Sigmoid colon (tissue), 7 donors: ENCODE measurements around the gene CDC14A. TPM values are rescaled to one million over a fixed set of nuclear protein-coding genes. Genes with fewer than 3 reads are reported as not detected.

ENCODE experiments used
- DNase-seq: peaks from one replicate; pipeline ENCODE4 v3.0.0-alpha.2; 2019
- H3K27ac ChIP-seq, 4 donors: fragments of 200-600 bp; sonication (generic); one replicate each; pipeline ENCODE4 v1.5.1; 2016 to 2019; ENCODE audit warnings: mild to moderate bottlenecking in 1 of 4
- H3K27me3 ChIP-seq, 3 donors: fragments of 200-600 bp; sonication (generic); one replicate each; pipeline ENCODE4 v1.5.1; 2019; ENCODE audit warnings: mild to moderate bottlenecking in 1 of 3
- H3K36me3 ChIP-seq, 4 donors: fragments of 200-600 bp; sonication (generic); one replicate each; pipeline ENCODE4 v1.5.1; 2016 to 2019
- H3K4me1 ChIP-seq, 4 donors: fragments of 200-600 bp; sonication (generic); one replicate each; pipeline ENCODE4 v1.5.1; 2017 to 2019
- H3K4me3 ChIP-seq, 4 donors: fragments of 200-600 bp; sonication (generic); one replicate each; pipeline ENCODE4 v1.5.1; 2017 to 2019; ENCODE audit warnings: mild to moderate bottlenecking in 2 of 4, moderate library complexity in 1 of 4
- H3K9me3 ChIP-seq, 4 donors: fragments of 200-600 bp in 3 of 4; sonication (generic) in 3 of 4; one replicate each; pipeline versions ENCODE4 v1.5.1 to v1.6.1; 2013 to 2019
- CTCF ChIP-seq, 4 experiments: fragments of 450-650 bp in 3 of 4; fragments of 200-600 bp in 1 of 4; IDR thresholded peaks; one replicate each; pipeline ENCODE4 v1.5.1; 2016 to 2019; ENCODE audit warnings: antibody characterized with exemption in 4 of 4, mild to moderate bottlenecking in 3 of 4, moderate library complexity in 2 of 4
- EP300 ChIP-seq, 4 donors: sonication (generic); formaldehyde crosslinking; IDR thresholded peaks; one replicate each; pipeline ENCODE4 v1.6.1; 2017; ENCODE audit warnings: antibody characterized with exemption in 4 of 4
- POLR2A ChIP-seq, 2 donors: fragments of 450-650 bp; IDR thresholded peaks; one replicate each; pipeline ENCODE4 v1.6.1; 2016; ENCODE audit warnings: antibody characterized with exemption in 2 of 2, mild to moderate bottlenecking in 2 of 2, moderate library complexity in 2 of 2
- POLR2AphosphoS5 ChIP-seq, 4 donors: sonication (generic); formaldehyde crosslinking; IDR thresholded peaks; one replicate each; pipeline ENCODE4 v1.6.1; 2017; ENCODE audit warnings: antibody characterized with exemption in 4 of 4
- WGBS, 2 donors: extraction: QIAGEN DNeasy Blood & Tissue Kit; methylation state at CpG; one replicate each; pipeline ENCODE4 v1.1.7; 2013; 5-methylcytosine and 5-hydroxymethylcytosine counted together
- intact Hi-C: fragments of 100-400 bp; cut with DNase I; formaldehyde crosslinking; loops from one replicate; pipeline ENCODE4 v1.15.1; 2023
- polyA plus RNA-seq, 3 donors: library from polyadenylated mRNA; stranded (reverse); fragments of 200-250 nt; gene quantifications; one replicate each; pipeline ENCODE4 v1.2.3, GENCODE V29; 2013
- total RNA-seq, 4 donors: library from RNA; depleted of rRNA; stranded (reverse); fragments of >200 nt; gene quantifications; one replicate each; pipeline ENCODE4 v1.1.0, GENCODE V29; 2016
- donor health status: healthy with polysubstance abuse.
- donor health status: Bipolar disorder and iron deficiency.
- donor health status: healthy.

The CDC14A gene
- total and polyA plus RNA-seq, 7 donors, result 4.6 to 22.7 (median 11.8) TPM

- no peaks in the 10 kb centered on the region for H3K9me3 ChIP-seq
- no peak for DNase-seq
- H3K27ac ChIP-seq, result no peak overlapping the region
- intact Hi-C loops, result no loop called here
- H3K4me1 ChIP-seq, result no peaks in the 10 kb centered on the region
- H3K4me3 ChIP-seq, result no peak overlapping the region
- TF ChIP-seq POLR2A (IDR thresholded peaks at IDR 0.05) (no peak), EP300 (IDR thresholded peaks at IDR 0.05) (no peak)
- WGBS, 2 donors, result 9 to 44% methylated on average over 1 of the region's 1 CpG
- no peaks in the 10 kb centered on the region for H3K27me3 ChIP-seq
- H3K36me3 ChIP-seq, result no peaks in the 10 kb centered on the region
Measured at GRCh38 chr1:100452641-100453040, 100.3 kb downstream of the CDC14A start.

GRCh38 chr1:100455478-100456072 lies 103.3 kb downstream of the CDC14A start:
- Histone ChIP-seq H3K4me1 (peaks cover 0 to 13% (median 8%) of the 10 kb centered on the region in 4 donors), H3K9me3 (no peaks in the 10 kb centered on the region), H3K27ac (no peak overlapping the region), H3K27me3 (no peaks in the 10 kb centered on the region), H3K4me3 (no peak overlapping the region), H3K36me3 (no peaks in the 10 kb centered on the region)
- TF ChIP-seq POLR2A (IDR thresholded peaks at IDR 0.05) (no peak), CTCF (IDR thresholded peaks at IDR 0.05) (peak in 3 of 4 experiments; percentile 25 to 52 (median 25))
- intact Hi-C loops, result loop anchor here (2.0 to 5.0 kb wide), 4 partner anchors 103 to 411 kb away; partner anchors contain the start of genes CDC14A, DBT, SASS6 and TRMT13
- no peak for DNase-seq

- H3K27ac ChIP-seq, result no peak overlapping the region
- WGBS, 2 donors, result 96 to 97% methylated on average over 2 of the region's 2 CpGs
Measured at GRCh38 chr1:100456880-100457279, 104.6 kb downstream of the CDC14A start.

GRCh38 chr1:100457683-100458082 lies 105.4 kb downstream of the CDC14A start:
- Histone ChIP-seq H3K9me3 (no peaks in the 10 kb centered on the region), H3K27me3 (no peaks in the 10 kb centered on the region), H3K36me3 (no peaks in the 10 kb centered on the region), H3K4me3 (no peak overlapping the region), H3K27ac (no peak overlapping the region), H3K4me1 (peaks cover 0 to 13% (median 8%) of the 10 kb centered on the region in 4 donors)
- TF ChIP-seq CTCF (IDR thresholded peaks at IDR 0.05) (no peak), EP300 (IDR thresholded peaks at IDR 0.05) (no peak), POLR2A (IDR thresholded peaks at IDR 0.05) (no peak), POLR2AphosphoS5 (IDR thresholded peaks at IDR 0.05) (no peak)
- WGBS, 2 donors, result 94 to 95% methylated on average over 2 of the region's 2 CpGs
- intact Hi-C loops, result loop anchor here (5.0 kb wide), 3 partner anchors 105 to 325 kb away; partner anchors contain the start of genes CDC14A, DBT, SASS6 and TRMT13
- DNase-seq, result no peak

More at GRCh38 chr1:100456880-100457279, 104.6 kb downstream of the CDC14A start:
- no peaks in the 10 kb centered on the region for H3K27me3 ChIP-seq
- intact Hi-C loops, result loop anchor here (5.0 kb wide), 3 partner anchors 105 to 325 kb away; partner anchors contain the start of genes CDC14A, DBT, SASS6 and TRMT13
- TF ChIP-seq POLR2A (IDR thresholded peaks at IDR 0.05) (no peak), POLR2AphosphoS5 (IDR thresholded peaks at IDR 0.05) (no peak), CTCF (IDR thresholded peaks at IDR 0.05) (no peak), EP300 (IDR thresholded peaks at IDR 0.05) (no peak)
- DNase-seq, result no peak
- H3K9me3 ChIP-seq, result no peaks in the 10 kb centered on the region
- peaks cover 0 to 13% (median 8%) of the 10 kb centered on the region in 4 donors for H3K4me1 ChIP-seq
- no peaks in the 10 kb centered on the region for H3K36me3 ChIP-seq
- H3K4me3 ChIP-seq, result no peak overlapping the region

- TF ChIP-seq EP300 (IDR thresholded peaks at IDR 0.05), result no peak
- no peak for TF ChIP-seq POLR2A (IDR thresholded peaks at IDR 0.05)
- no peak for TF ChIP-seq POLR2AphosphoS5 (IDR thresholded peaks at IDR 0.05)
- TF ChIP-seq CTCF (IDR thresholded peaks at IDR 0.05), result no peak
- Histone ChIP-seq H3K27ac (peak overlapping the region; percentile 18 to 73 (median 60)), H3K36me3 (no peaks in the 10 kb centered on the region), H3K9me3 (no peaks in the 10 kb centered on the region), H3K4me3 (no peak overlapping the region), H3K4me1 (peaks cover 0 to 13% (median 8%) of the 10 kb centered on the region in 4 donors), H3K27me3 (no peaks in the 10 kb centered on the region)
- intact Hi-C loops, result loop anchor here (1.0 to 5.0 kb wide), 5 partner anchors 107 to 651 kb away; partner anchors contain the start of genes CDC14A, DBT, SASS6 and TRMT13
- no peak for DNase-seq
- 63 to 68% methylated on average over 6 of the region's 6 CpGs for WGBS, 2 donors
Measured at GRCh38 chr1:100458661-100459357, 106.5 kb downstream of the CDC14A start.
